ENCODE measurements around the gene TCP11. TPM values are rescaled to one million over a fixed set of nuclear protein-coding genes. Genes with fewer than 3 reads are reported as not detected.

The TCP11 gene
- total and polyA plus RNA-seq, 2 of the 13 experiments (the other 11 are each of a cell fraction or from before 2014, with no cell fraction given), result 0.04 TPM; not detected in 1

- TF ChIP-seq ZBTB7B (CRISPR knock-in tag; IDR thresholded peaks at IDR 0.05) (no peak), KMT2B (CRISPR knock-in tag; IDR thresholded peaks at IDR 0.05) (no peak), ZKSCAN1 (IDR thresholded peaks at IDR 0.05; ENCODE audit: low read length) (peak; percentile 85), BRCA1 (CRISPR knock-in tag; IDR thresholded peaks at IDR 0.05) (no peak)
- Histone ChIP-seq H3K9me3 (ENCODE audit: low read length) (no peaks in the 10 kb centered on the region), H2AFZ (ENCODE audit: low read length) (no peak overlapping the region), H3K27ac (ENCODE audit: extremely low read length, insufficient read depth, low read length) (no peak overlapping the region), H3K27me3 (ENCODE audit: control insufficient read depth in 1 of 2, insufficient read depth in 2 of 2, low read length in 2 of 2) (peaks cover 0 to 11% of the 10 kb centered on the region in 2 experiments; a peak in 3 of 5 replicates), H3K36me3 (replicated peaks in 1 of 2; ENCODE audit: control insufficient read depth in 1 of 2, insufficient read depth in 2 of 2, low read length in 2 of 2) (no peaks in the 10 kb centered on the region), H3K9ac (ENCODE audit: insufficient read depth, low read depth, low read length) (no peak overlapping the region), H4K20me1 (ENCODE audit: insufficient read depth, low read length) (no peaks in the 10 kb centered on the region), H3K4me1 (ENCODE audit: insufficient read depth, low read length) (peaks cover 32% of the 10 kb centered on the region), H3K79me2 (ENCODE audit: insufficient read depth, low read length) (no peaks in the 10 kb centered on the region), H3K4me3 (replicated peaks in 1 of 3; ENCODE audit: insufficient read depth in 1 of 3, low read depth in 2 of 3, low read length in 3 of 3) (no peak overlapping the region), H3K4me2 (ENCODE audit: low read depth, low read length) (peak overlapping the region; percentile 22)
- ChIA-PET CTCF (ENCODE audit: low intra/inter-chr PET ratio, low total read pairs) (no interaction called here), POLR2A (no interaction called here)
- in situ Hi-C loops (cut with HindIII; ENCODE audit: extremely low pct_ligation_motif_present, low pct_unique_long_range_greater_than_20kb) (no loop called here), intact Hi-C loops (cut with micrococcal nuclease; ENCODE audit: unreplicated experiment) (no loop called here)
- ATAC-seq (no peak), DNase-seq (ENCODE audit: low spot score) (no peak), FAIRE-seq (no peak)
- no TSS peak for BruUV-seq (replicated peaks)
- 23% methylated on average over 5 of the region's 5 CpGs for WGBS (ENCODE audit: low lambda C conversion rate)
Measured at GRCh38 chr6:35181308-35181932, 40.3 kb upstream of the TCP11 start.

GRCh38 chr6:35179901-35180535, 38.9 kb upstream of the TCP11 start:
- H3K27me3 ChIP-seq (ENCODE audit: control insufficient read depth in 1 of 2, insufficient read depth in 2 of 2, low read length in 2 of 2), result 0 out of 5 replicates have a peak, but pooled peaks cover 0 to 4% of the 10 kb centered on the region in 2 experiments
- CTCF ChIA-PET (ENCODE audit: low intra/inter-chr PET ratio, low total read pairs), result no interaction called here
- no peak for DNase-seq (ENCODE audit: low spot score)
- peaks cover 20% of the 10 kb centered on the region for H3K4me1 ChIP-seq (ENCODE audit: insufficient read depth, low read length)
- intact Hi-C loops (cut with micrococcal nuclease; ENCODE audit: unreplicated experiment) (no loop called here), in situ Hi-C loops (cut with HindIII; ENCODE audit: extremely low pct_ligation_motif_present, low pct_unique_long_range_greater_than_20kb) (no loop called here)
- ATAC-seq, result no peak
- H3K4me3 ChIP-seq (replicated peaks in 1 of 3; ENCODE audit: insufficient read depth in 1 of 3, low read depth in 2 of 3, low read length in 3 of 3), result no peak overlapping the region
- H4K20me1 ChIP-seq (ENCODE audit: insufficient read depth, low read length), result no peaks in the 10 kb centered on the region
- no peak overlapping the region for H3K4me2 ChIP-seq (ENCODE audit: low read depth, low read length)
- H3K27ac ChIP-seq (ENCODE audit: extremely low read length, insufficient read depth, low read length), result no peak overlapping the region
- no peaks in the 10 kb centered on the region for H3K9me3 ChIP-seq (ENCODE audit: low read length)
- 45% methylated on average over 2 of the region's 2 CpGs for WGBS (ENCODE audit: low lambda C conversion rate)
- no peak for FAIRE-seq
- H3K79me2 ChIP-seq (ENCODE audit: insufficient read depth, low read length), result no peaks in the 10 kb centered on the region
- H2AFZ ChIP-seq (ENCODE audit: low read length), result no peak overlapping the region
- no TSS peak for BruUV-seq (replicated peaks)
- POLR2A ChIA-PET, result no interaction called here
- no peak overlapping the region for H3K9ac ChIP-seq (ENCODE audit: insufficient read depth, low read depth, low read length)
- no peaks in the 10 kb centered on the region for H3K36me3 ChIP-seq (replicated peaks in 1 of 2; ENCODE audit: control insufficient read depth in 1 of 2, insufficient read depth in 2 of 2, low read length in 2 of 2)
- TF ChIP-seq MTERF4 (CRISPR knock-in tag; IDR thresholded peaks at IDR 0.05) (no peak), ZBTB10 (CRISPR knock-in tag; IDR thresholded peaks at IDR 0.05; ENCODE audit: borderline replicate concordance) (no peak), HDAC2 (CRISPR knock-in tag; IDR thresholded peaks at IDR 0.05) (no peak), DZIP1 (CRISPR knock-in tag; IDR thresholded peaks at IDR 0.05) (no peak), ZNF773 (CRISPR knock-in tag; IDR thresholded peaks at IDR 0.05; ENCODE audit: borderline replicate concordance) (no peak), ZNF256 (CRISPR knock-in tag; conservative IDR thresholded peaks at IDR 0.05) (no peak)

All from HepG2 (cell line).